Mesothelial cell of epicardium (in vitro differentiated cells): Measurements from ENCODE around the gene ATP6V1B1. TPM values are rescaled to one million over a fixed set of nuclear protein-coding genes. Genes with fewer than 3 reads are reported as not detected.
A peak's percentile ranks its signal among the peaks of the same experiment; 100 is the strongest.

ENCODE experiments used
- DNase-seq, 2 experiments: peaks; one replicate each; pipeline ENCODE4 v3.0.0; 2021; ENCODE audit warnings: low spot score in 2 of 2; ENCODE audit not compliant: unreplicated experiment in 2 of 2
- H3K27ac Mint-ChIP-seq: 2 replicates; pipeline ENCODE4 v1.8.0; 2021; ENCODE audit warnings: mixed read lengths
- H3K27me3 Mint-ChIP-seq: 2 replicates; pipeline ENCODE4 v1.8.0; 2021; ENCODE audit warnings: low read depth, mixed read lengths
- H3K36me3 Mint-ChIP-seq: 2 replicates; pipeline ENCODE4 v1.8.0; 2021; ENCODE audit warnings: mixed read lengths
- H3K4me1 Mint-ChIP-seq: 2 replicates; pipeline ENCODE4 v1.8.0; 2021; ENCODE audit warnings: mixed read lengths
- H3K4me3 Mint-ChIP-seq: 2 replicates; pipeline ENCODE4 v1.8.0; 2021; ENCODE audit warnings: mild to moderate bottlenecking, moderate library complexity, mixed read lengths
- H3K9me3 Mint-ChIP-seq: 2 replicates; pipeline ENCODE4 v1.8.0; 2021; ENCODE audit warnings: mixed read lengths
- CTCF ChIP-seq: fragments of 200-600 bp; sonication (generic); IDR thresholded peaks from one replicate; pipeline ENCODE4 v1.5.0; 2021; ENCODE audit warnings: antibody characterized with exemption; ENCODE audit not compliant: unreplicated experiment
- total RNA-seq: library from RNA; stranded (reverse); gene quantifications from 3 replicates; pipeline ENCODE4 v1.2.1, GENCODE V29; 2021

ATP6V1B1 gene
- total RNA-seq, 1 donor from 2014 or later = not detected

GRCh38 chr2:71000780-71001591, 65.3 kb downstream of the ATP6V1B1 start:
- Mint-ChIP-seq H3K9me3 (no peaks in the 10 kb centered on the region), H3K36me3 (no peaks in the 10 kb centered on the region), H3K4me3 (peak overlapping the region; percentile 53), H3K27me3 (peaks cover 25% of the 10 kb centered on the region), H3K27ac (no peak overlapping the region), H3K4me1 (peaks cover 3% of the 10 kb centered on the region)
- DNase-seq = peak in 1 of 2 experiments; percentile 73
- peak; percentile 87 for TF ChIP-seq CTCF

GRCh38 chr2:71001592-71001927, 65.9 kb downstream of the ATP6V1B1 start:
- DNase-seq = no peak
- Mint-ChIP-seq H3K27ac (no peak overlapping the region), H3K4me1 (peaks cover 3% of the 10 kb centered on the region), H3K4me3 (no peak overlapping the region), H3K9me3 (no peaks in the 10 kb centered on the region), H3K36me3 (no peaks in the 10 kb centered on the region), H3K27me3 (peaks cover 25% of the 10 kb centered on the region)
- no peak for TF ChIP-seq CTCF

- no peaks in the 10 kb centered on the region for H3K9me3 Mint-ChIP-seq
- TF ChIP-seq CTCF = no peak
- no peaks in the 10 kb centered on the region for H3K36me3 Mint-ChIP-seq
- H3K4me3 Mint-ChIP-seq = no peak overlapping the region
- no peak overlapping the region for H3K27ac Mint-ChIP-seq
- peaks cover 3% of the 10 kb centered on the region for H3K4me1 Mint-ChIP-seq
- H3K27me3 Mint-ChIP-seq = peaks cover 25% of the 10 kb centered on the region
- DNase-seq = no peak
Observed at GRCh38 chr2:71001981-71002570, 66.4 kb downstream of the ATP6V1B1 start.

- Mint-ChIP-seq H3K9me3 (no peaks in the 10 kb centered on the region), H3K4me1 (peaks cover 3% of the 10 kb centered on the region), H3K27ac (no peak overlapping the region), H3K36me3 (no peaks in the 10 kb centered on the region), H3K27me3 (peaks cover 18% of the 10 kb centered on the region), H3K4me3 (no peak overlapping the region)
- no peak for DNase-seq
- no peak for TF ChIP-seq CTCF
Observed at GRCh38 chr2:71003396-71003795, 67.7 kb downstream of the ATP6V1B1 start.

GRCh38 chr2:71003966-71004755, 68.5 kb downstream of the ATP6V1B1 start:
- no peak overlapping the region for H3K4me3 Mint-ChIP-seq
- TF ChIP-seq CTCF = no peak
- H3K27me3 Mint-ChIP-seq = peaks cover 14% of the 10 kb centered on the region
- H3K36me3 Mint-ChIP-seq = no peaks in the 10 kb centered on the region
- no peak overlapping the region for H3K27ac Mint-ChIP-seq
- DNase-seq = peak in 1 of 2 experiments; percentile 25
- H3K4me1 Mint-ChIP-seq = peaks cover 3% of the 10 kb centered on the region
- H3K9me3 Mint-ChIP-seq = no peaks in the 10 kb centered on the region
